HG03108 (cell line): ENCODE results near the gene JAGN1.
"Not testable (repeated sequence)": the region's sequence is repeated elsewhere in the genome, so short reads cannot be mapped to it uniquely, and the experiment has no call there.

Source experiments
- ATAC-seq: cut with Tn5 transposase; IDR thresholded peaks from one replicate; pipeline ENCODE4 v1.9.1; 2021; ENCODE audit warnings: moderate library complexity; ENCODE audit not compliant: unreplicated experiment

Gene JAGN1

DNA sequence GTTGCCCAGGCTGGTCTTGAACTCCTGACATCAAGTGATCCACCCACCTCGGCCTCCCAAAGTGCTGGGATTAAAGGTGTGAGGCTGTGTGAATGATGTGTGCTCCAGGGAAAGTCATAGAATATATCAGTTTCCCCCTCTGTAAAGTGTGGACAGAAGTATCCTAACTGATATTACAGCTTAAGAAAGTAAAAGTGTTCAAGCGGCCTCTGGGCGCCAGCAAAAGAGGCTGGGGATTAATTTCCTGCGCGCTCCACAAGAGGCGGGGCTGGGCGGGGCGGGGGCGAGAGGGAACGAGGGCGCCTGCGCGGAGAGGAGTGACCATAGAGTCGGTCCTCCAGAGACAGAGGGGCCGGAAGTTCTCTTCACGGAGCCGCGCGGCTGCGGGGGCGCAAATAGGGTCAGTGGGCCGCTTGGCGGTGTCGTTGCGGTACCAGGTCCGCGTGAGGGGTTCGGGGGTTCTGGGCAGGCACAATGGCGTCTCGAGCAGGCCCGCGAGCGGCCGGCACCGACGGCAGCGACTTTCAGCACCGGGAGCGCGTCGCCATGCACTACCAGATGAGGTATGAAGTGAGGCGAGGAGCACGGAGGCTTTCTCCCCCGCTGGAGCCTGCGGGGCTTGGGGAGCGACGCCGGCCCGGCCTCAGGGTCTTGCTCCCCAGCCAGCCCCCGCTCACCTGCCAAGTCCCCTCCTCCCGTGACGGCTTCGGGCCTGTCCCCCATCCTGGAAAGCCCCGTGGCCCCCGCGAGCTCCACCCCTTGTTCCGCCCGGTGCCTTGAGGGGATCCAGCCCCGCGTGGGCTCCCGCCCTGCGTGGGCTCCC, at the start of gene JAGN1:
Gene JAGN1 (plus strand): TSS at position 362 of the 823 bp plus-strand sequence. CDS start 113 bp downstream, at position 475.
- ATAC-seq = peak; percentile 66

DNA sequence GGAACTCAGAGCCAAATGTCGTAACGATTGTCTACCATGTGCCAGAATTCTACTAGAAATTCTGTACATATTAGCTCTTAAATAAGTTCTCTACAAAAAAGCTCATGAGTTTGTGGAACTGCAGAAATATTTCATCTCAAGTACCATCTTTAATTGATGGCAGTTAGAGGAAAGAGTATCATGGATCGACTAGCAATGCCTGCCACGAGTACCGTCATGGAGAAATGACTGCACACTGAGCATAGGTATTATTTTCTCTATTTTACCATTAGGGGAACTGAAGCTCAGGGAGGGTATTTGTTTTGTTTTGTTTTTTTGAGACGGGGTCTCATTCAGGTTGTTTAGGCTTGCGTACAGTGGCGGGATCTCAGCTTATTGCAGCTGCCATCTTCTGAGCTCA, 49.4 kb upstream of the JAGN1 start:
- no peak for ATAC-seq

DNA sequence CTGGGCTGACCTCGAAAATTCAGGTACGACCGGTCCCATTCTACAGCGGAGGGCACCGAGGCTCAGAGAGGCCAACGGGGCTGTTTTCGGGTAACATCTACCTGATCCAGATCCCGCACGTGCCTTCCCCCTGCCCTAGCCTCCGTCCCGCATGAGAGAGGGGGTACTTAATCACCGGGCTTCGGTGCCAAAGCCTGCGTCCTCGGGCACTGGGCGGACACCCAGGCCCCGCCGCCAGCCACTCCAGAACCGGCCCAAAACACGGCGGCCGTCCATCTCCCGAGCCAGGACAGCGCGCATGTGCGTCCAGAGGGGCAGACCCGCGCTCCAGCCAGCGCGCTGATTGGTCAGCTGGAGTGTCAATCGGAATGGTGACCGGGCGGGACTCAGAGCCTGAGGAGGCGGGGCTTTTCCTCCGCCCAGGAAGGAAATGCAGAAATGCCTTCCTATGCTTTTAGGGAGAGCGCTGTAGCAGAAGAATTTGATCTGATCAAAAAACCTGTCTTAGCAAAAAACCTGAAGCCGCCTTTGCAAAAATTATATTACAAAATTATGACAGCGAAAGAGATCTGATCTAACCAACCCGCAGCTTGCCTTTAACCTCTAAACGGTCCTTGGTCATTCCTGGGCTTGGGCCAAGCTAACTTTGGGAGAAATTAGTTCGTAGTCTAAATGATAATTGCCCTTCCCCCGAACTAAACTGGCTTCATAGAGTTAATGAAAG, 46.5 kb upstream of the JAGN1 start, which contains the start of gene RPUSD3:
Gene RPUSD3 (minus strand): TSS at position 294 of the 724 bp plus-strand sequence. CDS start 18 bp downstream, at position 276.
- peak; percentile 98 for ATAC-seq

DNA sequence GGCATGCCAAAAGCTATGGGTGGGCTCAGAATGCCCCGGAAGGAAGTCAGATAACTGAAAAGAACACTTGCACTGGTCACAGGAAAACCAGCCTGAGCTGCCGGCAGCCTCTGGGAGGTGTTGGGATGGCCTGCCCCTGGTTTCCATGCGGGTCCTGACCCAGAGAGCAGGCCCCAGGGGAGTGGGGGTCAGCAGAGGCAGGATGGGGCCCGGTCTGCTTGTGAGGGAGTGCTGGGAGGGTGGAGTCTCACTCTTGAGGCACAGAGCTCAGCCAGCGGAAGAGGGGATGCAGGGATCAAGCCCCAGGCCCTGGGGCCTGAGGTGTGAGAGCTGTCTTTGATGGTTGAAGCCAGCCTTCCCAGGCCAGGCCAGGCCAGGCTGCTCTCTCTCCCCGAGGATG, 44.2 kb upstream of the JAGN1 start:
- no peak for ATAC-seq

DNA sequence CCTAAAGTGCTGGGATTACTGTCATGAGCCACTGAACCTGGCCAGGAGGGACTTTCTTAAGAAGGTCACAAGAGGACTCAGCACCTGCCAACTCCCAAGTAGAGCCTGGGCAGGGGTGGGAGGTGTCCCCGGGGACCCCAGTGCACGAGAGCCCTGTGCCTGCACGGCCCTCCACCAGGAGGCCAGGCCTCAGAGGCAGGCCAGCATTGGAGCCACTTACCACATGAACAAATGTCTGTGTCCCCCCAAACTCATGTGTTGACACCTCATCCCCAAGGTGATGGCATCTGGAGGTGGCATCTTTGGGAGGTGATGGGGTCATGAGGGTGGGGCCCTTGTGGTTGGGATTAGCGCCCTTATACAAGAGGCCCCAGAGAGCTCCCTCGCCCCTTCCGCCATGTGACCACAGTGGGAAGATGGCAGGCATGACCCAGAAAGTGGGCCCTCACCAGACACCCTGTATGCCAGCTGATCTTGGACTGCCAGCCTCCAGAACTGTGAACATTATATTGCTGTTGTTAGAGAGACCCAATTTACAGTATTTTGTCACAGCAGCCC, 43.4 kb upstream of the JAGN1 start:
- ATAC-seq = no peak

DNA sequence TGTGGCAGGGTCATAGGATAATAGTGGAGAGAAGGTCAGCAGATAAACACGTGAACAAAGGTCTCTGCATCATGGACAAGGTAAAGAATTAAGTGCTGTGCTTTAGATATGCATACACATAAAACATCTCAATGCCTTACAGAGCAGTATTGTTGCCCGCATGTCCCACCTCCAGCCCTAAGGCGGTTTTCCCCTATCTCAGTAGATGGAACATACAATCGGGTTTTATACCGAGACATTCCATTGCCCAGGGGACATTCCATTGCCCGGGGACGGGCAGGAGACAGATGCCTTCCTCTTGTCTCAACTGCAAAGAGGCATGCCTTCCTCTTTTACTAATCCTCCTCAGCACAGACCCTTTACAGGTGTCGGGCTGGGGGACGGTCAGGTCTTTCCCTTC, 42.5 kb upstream of the JAGN1 start:
- ATAC-seq = not testable (repeated sequence)

DNA sequence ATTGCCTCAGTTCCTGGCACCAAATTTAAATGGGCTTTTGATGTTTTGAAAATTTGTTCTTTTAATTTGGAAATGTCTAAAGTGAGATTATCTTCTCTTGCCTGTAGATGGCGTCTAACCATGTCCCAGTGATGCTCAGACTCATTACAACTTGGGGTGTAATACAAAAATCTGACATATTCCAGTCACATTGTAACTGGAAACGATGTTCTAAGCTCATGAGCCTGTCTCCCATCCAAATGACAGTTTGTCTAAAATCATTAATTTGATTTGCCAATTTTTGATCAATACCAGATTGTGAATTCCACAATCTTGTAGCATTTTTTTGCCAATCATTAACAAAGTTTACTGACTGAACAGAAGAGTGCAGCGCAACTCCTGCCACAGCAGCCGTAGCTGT, 41.5 kb upstream of the JAGN1 start:
- not testable (repeated sequence) for ATAC-seq

DNA sequence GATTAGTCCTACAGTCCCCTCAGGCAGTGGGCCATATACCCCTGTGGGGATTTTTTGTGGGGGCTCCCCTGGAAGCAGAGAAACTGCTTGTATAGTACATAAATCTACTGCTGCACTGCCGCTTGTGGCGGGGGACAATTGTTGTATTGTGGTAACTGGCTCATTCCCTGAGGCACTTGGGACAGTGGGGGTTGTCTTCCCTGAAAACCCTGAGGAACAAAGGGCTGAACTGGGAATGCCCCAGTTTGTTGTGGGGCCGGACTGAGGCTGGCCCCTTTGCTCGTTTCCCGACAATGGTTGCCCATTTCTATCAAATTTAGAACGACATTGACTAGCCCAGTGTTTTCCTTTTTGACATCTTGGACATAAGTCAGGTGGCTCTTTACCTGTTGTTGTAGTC, 39.0 kb upstream of the JAGN1 start:
- not testable (repeated sequence) for ATAC-seq

DNA sequence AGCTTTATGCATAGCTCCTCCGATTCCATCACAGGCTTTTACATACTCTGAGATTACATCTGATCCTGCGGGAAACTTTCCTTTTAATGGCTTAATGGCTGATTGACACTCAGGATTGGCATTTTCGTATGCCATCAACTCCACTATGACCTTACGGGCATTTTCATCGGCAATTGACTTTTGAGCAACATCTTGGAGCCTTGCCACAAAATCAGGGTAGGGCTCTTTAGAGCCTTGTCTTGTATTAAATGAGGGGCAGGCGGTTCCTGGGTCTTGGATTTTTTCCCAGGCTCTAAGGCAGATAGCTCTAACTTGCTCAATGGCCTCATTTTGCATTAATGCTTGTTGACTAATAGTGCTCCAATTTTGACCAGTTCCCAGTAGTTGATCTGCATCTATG, 38.5 kb upstream of the JAGN1 start:
- ATAC-seq = not testable (repeated sequence)

DNA sequence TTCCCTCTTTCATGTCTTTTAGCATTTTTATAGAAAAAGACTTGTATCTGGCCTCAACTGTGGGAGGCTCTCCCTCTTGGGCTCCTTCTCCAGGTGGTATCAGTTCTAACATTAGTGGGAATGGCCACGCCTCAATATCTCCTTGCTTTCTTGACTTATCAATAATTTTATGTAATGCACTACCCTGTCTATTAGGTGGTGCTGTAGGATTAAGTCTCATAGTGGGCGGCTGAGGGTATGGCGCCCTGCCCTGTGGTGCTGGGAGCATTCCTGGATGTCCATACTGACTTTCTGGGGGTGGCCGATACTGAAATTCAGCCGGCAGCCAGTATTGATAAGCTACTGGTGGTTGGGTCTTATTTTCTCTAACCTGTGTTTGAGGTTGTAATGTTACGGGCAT, 37.9 kb upstream of the JAGN1 start:
- ATAC-seq = no peak

DNA sequence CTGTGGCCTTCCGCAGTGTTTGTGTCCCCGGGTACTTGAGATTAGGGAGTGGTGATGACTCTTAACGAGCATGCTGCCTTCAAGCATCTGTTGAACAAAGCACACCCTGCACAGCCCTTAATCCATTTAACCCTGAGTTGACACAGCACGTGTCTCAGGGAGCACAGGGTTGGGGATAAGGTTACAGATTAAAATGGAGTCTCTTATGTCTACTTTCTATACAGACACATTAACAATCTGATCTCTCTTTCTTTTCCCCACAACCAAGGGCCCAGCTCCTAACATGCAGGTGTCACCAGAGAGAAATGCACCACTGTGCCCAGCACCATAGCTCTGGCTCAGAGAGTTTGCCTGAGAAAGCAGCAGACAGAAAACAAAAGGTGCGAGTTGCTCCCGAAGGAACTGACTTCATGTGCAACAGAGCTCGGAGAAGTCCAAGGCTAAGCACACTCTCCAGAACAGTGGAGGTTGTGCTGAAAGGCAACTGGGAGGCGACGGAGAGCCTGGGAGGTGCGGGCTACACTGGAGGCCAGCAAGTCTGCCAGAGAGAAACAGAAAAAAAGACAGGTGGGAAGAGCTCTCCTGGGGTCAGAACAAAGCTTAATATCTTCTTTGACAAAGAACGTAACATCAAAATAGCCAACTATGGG, 36.0 kb upstream of the JAGN1 start:
- not testable (repeated sequence) for ATAC-seq

DNA sequence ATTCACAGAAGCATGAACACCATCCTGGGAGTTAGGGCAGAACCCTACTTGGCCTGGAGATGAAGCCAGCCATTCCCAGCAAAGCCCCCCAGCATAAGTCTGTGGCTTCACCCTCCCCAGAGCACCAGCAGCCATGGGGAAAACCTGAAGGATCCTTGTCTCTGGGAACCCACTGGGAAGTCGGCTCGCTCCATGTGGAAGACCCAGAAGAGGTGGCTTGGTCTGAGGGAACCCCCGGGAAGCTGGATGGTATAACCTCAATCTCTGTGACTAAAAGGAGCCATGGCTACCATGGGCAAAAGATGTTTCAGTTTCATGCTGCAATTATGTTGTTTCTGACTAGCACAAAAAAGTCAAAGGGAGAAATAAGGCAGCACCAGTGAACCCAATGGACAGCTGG, 34.8 kb upstream of the JAGN1 start:
- ATAC-seq = no peak

DNA sequence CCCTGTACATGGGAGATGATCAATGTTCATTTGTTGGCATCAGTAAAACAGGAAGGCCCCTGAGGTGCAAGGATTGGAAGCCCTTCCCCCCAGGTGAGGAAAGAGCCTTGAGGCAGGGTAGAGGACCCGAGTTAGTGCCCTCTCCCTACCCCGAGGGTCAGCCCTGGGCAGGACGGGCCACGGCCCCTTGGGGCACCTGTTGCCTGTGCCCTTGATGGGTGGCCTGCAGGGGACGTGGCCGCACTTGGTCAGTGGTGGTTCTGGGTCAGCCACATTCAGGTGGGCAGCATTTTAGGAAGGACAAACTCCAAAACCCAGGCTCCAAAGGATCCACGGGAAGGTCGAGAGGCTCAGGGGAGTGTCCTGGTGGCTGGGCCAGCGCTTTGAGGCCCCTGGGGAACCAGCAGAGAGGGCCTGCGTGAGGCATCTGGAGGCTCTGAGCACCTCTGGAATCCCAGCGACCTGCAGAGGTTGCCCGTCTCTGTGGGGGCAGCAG, 30.8 kb upstream of the JAGN1 start:
- ATAC-seq = no peak

DNA sequence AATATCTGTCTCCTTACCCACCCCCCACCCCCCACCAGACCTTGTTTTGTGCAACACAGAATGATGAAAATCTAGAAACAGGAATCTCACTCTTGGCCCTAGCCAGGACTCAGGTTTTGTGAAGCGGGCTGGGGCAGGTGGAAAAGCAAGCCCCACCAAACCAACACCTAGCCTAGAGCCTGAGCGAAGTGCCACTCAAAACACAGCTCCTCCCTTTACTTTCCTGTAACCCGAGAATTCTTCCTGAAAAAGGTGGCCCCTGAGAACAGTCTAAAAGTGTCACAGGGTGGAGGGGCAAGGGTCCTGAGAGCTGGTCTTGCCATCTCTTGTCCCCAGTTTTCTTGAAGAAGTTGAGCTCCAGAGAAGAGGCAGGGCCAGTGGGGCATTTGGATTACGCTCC, 29.2 kb upstream of the JAGN1 start:
- no peak for ATAC-seq

DNA sequence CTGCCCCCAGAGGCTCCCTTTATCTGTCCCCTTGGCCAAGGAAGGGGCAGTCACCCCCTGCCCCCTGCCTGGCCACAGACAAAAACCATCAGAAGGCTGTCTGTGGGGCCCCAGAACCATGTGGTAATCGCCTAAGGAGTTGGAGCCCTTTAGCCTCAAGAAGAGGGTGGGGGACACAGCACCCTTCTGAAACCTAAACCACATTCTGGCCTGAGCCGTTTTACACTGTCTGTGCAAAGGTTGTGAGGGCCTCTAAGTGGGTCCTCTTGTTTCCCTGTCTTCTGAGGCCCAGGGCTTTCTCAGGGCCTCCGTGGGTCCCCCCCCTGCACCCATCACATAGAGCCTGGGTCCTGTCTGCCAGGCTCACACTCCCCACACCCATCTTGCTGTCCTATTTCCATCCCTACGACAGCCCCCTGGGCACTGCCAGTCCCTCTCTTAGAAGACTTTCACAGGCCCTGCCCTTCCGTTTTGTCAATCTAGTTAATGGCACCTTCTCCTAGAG, 28.7 kb upstream of the JAGN1 start:
- ATAC-seq = no peak

DNA sequence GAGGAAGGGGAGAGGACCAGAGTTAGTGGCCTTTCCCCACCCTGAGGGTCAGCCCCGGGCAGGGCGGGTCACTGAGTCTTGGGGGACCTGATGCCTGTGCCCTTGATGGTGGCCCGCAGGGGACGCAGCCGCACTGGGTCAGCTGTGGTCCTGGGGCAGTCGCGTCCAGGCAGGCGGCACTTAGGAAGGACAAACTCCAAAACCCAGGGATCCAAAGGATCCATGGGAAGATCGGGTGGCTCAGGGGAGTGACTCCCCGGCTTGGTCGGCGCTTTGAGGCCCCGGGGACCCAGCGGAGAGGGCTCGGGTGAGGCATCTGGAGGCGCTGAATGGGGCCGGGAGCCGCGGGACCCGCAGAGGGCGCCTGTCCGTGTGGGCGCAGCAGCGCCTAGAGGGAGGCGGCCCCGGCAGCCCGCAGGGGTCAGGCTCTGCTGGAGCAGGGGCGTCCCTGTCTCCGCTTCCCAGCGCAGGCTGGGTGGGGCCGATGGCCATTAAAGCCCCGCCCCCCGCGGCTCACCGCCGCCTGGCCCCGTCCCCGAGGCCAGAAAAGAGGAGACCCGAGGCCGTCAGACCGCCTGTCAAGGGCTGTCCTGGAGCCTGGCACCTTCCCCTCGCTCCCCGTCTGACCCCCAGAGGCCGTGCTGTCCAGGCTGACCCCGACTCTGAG, 27.9 kb upstream of the JAGN1 start:
- no peak for ATAC-seq

DNA sequence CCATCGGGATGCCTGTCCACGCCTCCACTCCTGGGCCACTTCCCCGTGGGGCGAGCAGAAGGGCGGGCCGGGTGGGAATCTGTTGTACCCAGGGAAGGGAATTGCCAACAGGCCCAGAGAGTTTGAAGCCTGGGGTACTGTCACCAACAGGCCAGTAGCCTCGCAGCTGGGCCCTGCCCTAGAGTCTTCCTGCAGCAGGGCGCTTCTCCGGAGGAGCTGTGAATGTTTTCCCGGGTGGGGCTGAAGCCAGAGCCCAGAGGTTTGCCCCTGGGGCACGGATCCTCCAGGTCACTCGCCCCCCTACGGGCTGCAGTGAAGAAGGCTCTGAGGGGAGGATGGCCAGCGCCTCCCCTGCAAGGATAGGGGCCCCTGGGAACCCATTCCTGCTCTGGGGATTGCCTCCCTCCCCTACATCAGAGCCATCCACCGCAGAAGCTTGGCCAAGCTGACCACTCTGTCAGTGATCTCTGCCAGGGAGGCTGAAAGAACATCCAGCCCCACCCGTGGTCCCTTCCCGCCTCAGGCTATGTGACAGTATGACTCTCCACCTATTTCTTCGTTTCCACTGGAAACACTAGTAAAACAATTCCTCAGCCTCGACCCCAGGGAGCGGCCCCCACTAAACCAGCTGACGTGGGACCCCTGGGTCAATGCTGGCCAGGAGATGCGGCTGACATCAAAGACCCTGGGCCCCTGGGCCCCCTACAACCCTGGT, 27.2 kb upstream of the JAGN1 start:
- no peak for ATAC-seq

DNA sequence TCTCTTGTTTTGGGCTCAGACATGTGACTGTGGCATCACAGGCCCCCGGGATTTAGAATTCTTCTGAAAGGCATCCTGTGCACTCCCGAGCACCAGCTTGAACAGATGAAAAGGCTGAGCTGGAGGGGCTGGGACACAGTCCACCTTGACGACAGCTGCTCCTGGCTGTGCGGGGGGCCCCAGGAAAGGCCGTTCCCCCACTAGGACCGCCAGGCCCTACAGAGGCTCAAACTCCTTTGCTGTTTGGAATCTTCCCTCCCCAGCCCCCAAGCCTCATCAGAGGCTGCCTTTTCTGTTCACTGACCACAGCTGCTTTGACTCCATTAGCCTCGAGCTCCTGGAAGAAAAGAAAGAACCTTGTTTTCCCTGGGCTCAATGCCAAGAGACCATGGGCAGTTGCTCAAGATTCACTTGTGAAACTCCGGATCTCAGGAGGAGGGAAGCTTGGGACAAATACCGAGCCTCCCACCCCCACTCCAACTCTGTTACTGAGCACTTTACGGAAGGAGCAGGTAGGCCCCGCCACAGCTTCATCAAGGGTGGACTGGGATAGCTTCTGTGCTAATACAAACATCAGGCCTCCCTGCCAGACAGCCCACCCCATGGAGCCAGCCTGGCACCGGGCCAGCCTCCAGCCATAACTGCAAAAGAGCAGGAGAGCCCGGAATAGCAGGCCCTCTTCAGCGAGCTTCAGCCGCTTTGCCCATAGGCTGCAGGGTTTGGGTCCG, 26.0 kb upstream of the JAGN1 start:
- ATAC-seq = no peak

DNA sequence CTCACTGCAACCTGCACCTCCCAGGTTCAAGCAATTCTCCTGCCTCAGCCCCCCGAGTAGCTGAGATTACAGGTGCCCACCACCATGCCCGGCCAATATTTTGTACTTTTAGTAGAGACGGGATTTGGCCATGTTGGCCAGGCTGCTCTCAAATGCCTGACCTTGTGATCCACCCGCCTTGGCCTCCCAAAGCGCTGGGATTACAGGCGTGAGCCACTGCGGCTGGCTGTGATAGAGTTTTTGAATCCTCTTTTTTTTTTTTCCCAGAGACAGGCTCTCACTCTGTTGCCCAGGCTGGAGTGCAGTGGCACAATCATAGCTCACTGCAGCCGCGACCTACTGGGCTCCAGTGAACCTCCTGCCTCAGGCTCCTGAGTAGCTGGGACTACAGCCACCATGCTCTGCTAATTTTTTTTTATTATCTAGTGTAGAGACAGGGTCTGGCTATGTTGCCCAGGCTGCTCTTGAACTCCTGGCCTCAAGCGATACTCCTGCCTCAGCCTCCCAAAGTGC, 25.2 kb upstream of the JAGN1 start:
- ATAC-seq = not testable (repeated sequence)
